ENCODE results near the gene IRF9. TPM values are rescaled to one million over a fixed set of nuclear protein-coding genes. Genes with fewer than 3 reads are reported as not detected.

IRF9 gene
- total RNA-seq, 1 donor from 2014 or later, result 229 TPM

- CTCF ChIA-PET, result no interaction called here
- Mint-ChIP-seq H3K9me3 (no peaks in the 10 kb centered on the region), H3K27me3 (no peaks in the 10 kb centered on the region), H3K27ac (no peak overlapping the region), H3K4me1 (peaks cover 47% of the 10 kb centered on the region), H3K36me3 (ENCODE audit: low read depth) (peaks cover 81% of the 10 kb centered on the region), H3K4me3 (no peak overlapping the region)
- POLR2A ChIA-PET, result interaction anchor here (1.0 kb wide), 1 partner anchor 16 kb away, joined by 4 read pairs; the partner anchor contains the start of gene PSME1
- DNase-seq, result no peak
- intact Hi-C loops (cut with micrococcal nuclease), result loop anchor here (10.0 kb wide), 1 partner anchor 1025 kb away; the partner anchor contains the start of genes ACIN1 and C14orf119
- ATAC-seq (ENCODE audit: low read depth), result no peak
- TF ChIP-seq CTCF (IDR thresholded peaks at IDR 0.05), result no peak
Measured at GRCh38 chr14:24119691-24120090, 41.4 kb upstream of the IRF9 start.

- ChIA-PET CTCF (interaction anchor here (0.8 kb wide), 1 partner anchor 40 kb away, joined by 3 read pairs; the partner anchor contains the start of gene IRF9), POLR2A (interaction anchor here (2.5 kb wide), 2 partner anchors 14 to 27 kb away, joined by 12 to 14 read pairs; partner anchors contain the start of genes PCK2 and PSME1)
- H3K4me1 Mint-ChIP-seq, result peaks cover 33% of the 10 kb centered on the region
- peaks cover 74% of the 10 kb centered on the region for H3K36me3 Mint-ChIP-seq (ENCODE audit: low read depth)
- no peak overlapping the region for H3K27ac Mint-ChIP-seq
- intact Hi-C loops (cut with micrococcal nuclease), result no loop called here
- no peak for ATAC-seq (ENCODE audit: low read depth)
- H3K9me3 Mint-ChIP-seq, result no peaks in the 10 kb centered on the region
- H3K4me3 Mint-ChIP-seq, result no peak overlapping the region
- H3K27me3 Mint-ChIP-seq, result no peaks in the 10 kb centered on the region
- TF ChIP-seq CTCF (IDR thresholded peaks at IDR 0.05), result no peak
- no peak for DNase-seq
Measured at GRCh38 chr14:24121210-24121609, 39.9 kb upstream of the IRF9 start.

- no peak overlapping the region for H3K27ac Mint-ChIP-seq
- ATAC-seq (ENCODE audit: low read depth), result peak; percentile 39
- ChIA-PET POLR2A (interaction anchor here (0.6 to 4.1 kb wide), 9 partner anchors 8 to 123 kb away, joined by 3 to 46 read pairs (median 10); partner anchors contain the start of genes DCAF11, IRF9, NRL and PCK2), CTCF (interaction anchor here (1.6 kb wide), 1 partner anchor 14 kb away, joined by 8 read pairs; no protein-coding TSS in a partner anchor)
- no peak for TF ChIP-seq CTCF (IDR thresholded peaks at IDR 0.05)
- no peak for DNase-seq
- H3K4me3 Mint-ChIP-seq, result no peak overlapping the region
- no peaks in the 10 kb centered on the region for H3K9me3 Mint-ChIP-seq
- H3K4me1 Mint-ChIP-seq, result peaks cover 32% of the 10 kb centered on the region
- peaks cover 65% of the 10 kb centered on the region for H3K36me3 Mint-ChIP-seq (ENCODE audit: low read depth)
- intact Hi-C loops (cut with micrococcal nuclease), result no loop called here
- no peaks in the 10 kb centered on the region for H3K27me3 Mint-ChIP-seq
Measured at GRCh38 chr14:24122416-24122815, 38.6 kb upstream of the IRF9 start.

- peaks cover 60% of the 10 kb centered on the region for H3K36me3 Mint-ChIP-seq (ENCODE audit: low read depth)
- peaks cover 35% of the 10 kb centered on the region for H3K4me1 Mint-ChIP-seq
- no peak for ATAC-seq (ENCODE audit: low read depth)
- intact Hi-C loops (cut with micrococcal nuclease), result loop anchor here (1.0 kb wide), 2 partner anchors 8 to 12 kb away; no protein-coding TSS in a partner anchor
- POLR2A ChIA-PET, result interaction anchor here (0.6 to 4.1 kb wide), 6 partner anchors 8 to 51 kb away, joined by 3 to 46 read pairs (median 13); partner anchors contain the start of genes DCAF11, IRF9, NRL and PCK2
- no peaks in the 10 kb centered on the region for H3K27me3 Mint-ChIP-seq
- H3K4me3 Mint-ChIP-seq, result no peak overlapping the region
- CTCF ChIA-PET, result interaction anchor here (1.6 to 1.7 kb wide), 2 partner anchors 13 to 14 kb away, joined by 4 to 8 read pairs; partner anchors contain the start of gene PSME1
- TF ChIP-seq CTCF (IDR thresholded peaks at IDR 0.05), result no peak
- DNase-seq, result no peak
- peak overlapping the region; percentile 93 for H3K27ac Mint-ChIP-seq
- no peaks in the 10 kb centered on the region for H3K9me3 Mint-ChIP-seq
Measured at GRCh38 chr14:24122898-24123297, 38.2 kb upstream of the IRF9 start.
